ENCODE results near the gene NXPH4.

Gene NXPH4

GRCh38 chr12:57202321-57202720 lies 14.3 kb upstream of the NXPH4 start:
- TF ChIP-seq ZFX (IDR thresholded peaks at IDR 0.05; ENCODE audit: borderline replicate concordance) (no peak), CTCF (IDR thresholded peaks at IDR 0.05) (no peak)
- H3K27ac ChIP-seq, result no peak overlapping the region

- no peak for TF ChIP-seq CTCF (IDR thresholded peaks at IDR 0.05)
- TF ChIP-seq ZFX (IDR thresholded peaks at IDR 0.05; ENCODE audit: borderline replicate concordance), result no peak
- H3K27ac ChIP-seq, result no peak overlapping the region
These were observed 13.4 kb upstream of the NXPH4 start for GRCh38 chr12:57203201-57203600.

GRCh38 chr12:57203791-57204190 lies 12.8 kb upstream of the NXPH4 start:
- no peak overlapping the region for H3K27ac ChIP-seq
- TF ChIP-seq CTCF (IDR thresholded peaks at IDR 0.05) (no peak), ZFX (IDR thresholded peaks at IDR 0.05; ENCODE audit: borderline replicate concordance) (no peak)

GRCh38 chr12:57204454-57204853 lies 12.1 kb upstream of the NXPH4 start:
- H3K27ac ChIP-seq, result no peak overlapping the region
- TF ChIP-seq ZFX (IDR thresholded peaks at IDR 0.05; ENCODE audit: borderline replicate concordance), result no peak
- TF ChIP-seq CTCF (IDR thresholded peaks at IDR 0.05), result no peak

GRCh38 chr12:57205186-57205585 lies 11.4 kb upstream of the NXPH4 start:
- H3K27ac ChIP-seq, result no peak overlapping the region
- TF ChIP-seq ZFX (IDR thresholded peaks at IDR 0.05; ENCODE audit: borderline replicate concordance) (no peak), CTCF (IDR thresholded peaks at IDR 0.05) (no peak)

GRCh38 chr12:57205931-57206330 lies 10.7 kb upstream of the NXPH4 start:
- TF ChIP-seq ZFX (IDR thresholded peaks at IDR 0.05; ENCODE audit: borderline replicate concordance) (no peak), CTCF (IDR thresholded peaks at IDR 0.05) (no peak)
- H3K27ac ChIP-seq, result no peak overlapping the region

- TF ChIP-seq CTCF (IDR thresholded peaks at IDR 0.05) (no peak), ZFX (IDR thresholded peaks at IDR 0.05; ENCODE audit: borderline replicate concordance) (no peak)
- no peak overlapping the region for H3K27ac ChIP-seq
These were observed 8.6 kb upstream of the NXPH4 start for GRCh38 chr12:57207731-57208630.
